ENCODE results near the gene ACTR2.
"Not testable (repeated sequence)": the region's sequence is repeated elsewhere in the genome, so short reads cannot be mapped to it uniquely, and the experiment has no call there.

ACTR2 gene

DNA sequence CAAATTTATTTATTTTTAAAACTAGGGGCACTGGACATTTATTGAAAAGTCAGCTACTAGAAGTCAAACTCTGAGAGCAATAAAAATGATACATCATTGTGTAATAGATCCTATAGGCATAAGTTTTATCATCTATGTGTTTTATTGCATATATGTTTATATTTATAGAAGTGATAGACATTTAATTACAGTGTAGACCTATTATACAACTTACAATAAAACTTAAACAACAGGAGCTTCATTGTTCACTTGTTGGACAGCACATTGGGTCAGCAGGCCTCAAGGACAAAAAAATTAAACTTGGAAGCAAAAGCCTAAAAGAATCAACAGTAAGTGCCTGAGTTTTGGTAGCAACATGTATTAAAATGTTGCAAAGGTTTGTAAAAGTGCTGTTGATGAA lies 15.0 kb upstream of the ACTR2 start:
- in situ Hi-C loops (cut with MboI; ENCODE audit: low sequenced_read_pairs), result no loop called here
- Histone ChIP-seq H3K9me3 (no peaks in the 10 kb centered on the region), H3K4me1 (peaks cover 3% of the 10 kb centered on the region), H3K27me3 (ENCODE audit: low read depth) (no peaks in the 10 kb centered on the region), H3K36me3 (replicated peaks) (no peaks in the 10 kb centered on the region), H3K4me3 (no peak overlapping the region)
- no peak for DNase-seq (ENCODE audit: low spot score in 2 of 2)

DNA sequence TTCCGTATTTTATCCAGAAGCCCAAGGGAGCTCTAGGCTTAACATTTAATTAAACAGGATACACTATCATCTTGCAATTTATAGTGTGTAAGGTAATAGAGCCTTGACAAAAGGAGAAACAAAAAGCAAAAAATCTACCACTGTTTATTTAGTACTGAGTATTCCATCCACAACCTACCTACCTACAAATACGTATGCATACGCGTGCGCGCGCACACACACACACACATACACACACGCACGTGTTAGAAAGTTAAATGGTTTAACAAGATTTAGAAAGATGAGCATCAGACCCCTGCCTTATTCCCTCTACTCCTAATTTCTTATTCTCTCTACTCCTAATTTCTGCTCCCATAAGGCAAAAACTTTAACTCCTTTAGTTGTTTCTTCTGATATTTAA lies 14.6 kb upstream of the ACTR2 start:
- Histone ChIP-seq H3K27me3 (ENCODE audit: low read depth) (no peaks in the 10 kb centered on the region), H3K4me1 (no peaks in the 10 kb centered on the region), H3K36me3 (replicated peaks) (no peaks in the 10 kb centered on the region), H3K4me3 (no peak overlapping the region), H3K9me3 (no peaks in the 10 kb centered on the region)
- DNase-seq (ENCODE audit: low spot score in 2 of 2), result no peak
- in situ Hi-C loops (cut with MboI; ENCODE audit: low sequenced_read_pairs), result no loop called here

DNA sequence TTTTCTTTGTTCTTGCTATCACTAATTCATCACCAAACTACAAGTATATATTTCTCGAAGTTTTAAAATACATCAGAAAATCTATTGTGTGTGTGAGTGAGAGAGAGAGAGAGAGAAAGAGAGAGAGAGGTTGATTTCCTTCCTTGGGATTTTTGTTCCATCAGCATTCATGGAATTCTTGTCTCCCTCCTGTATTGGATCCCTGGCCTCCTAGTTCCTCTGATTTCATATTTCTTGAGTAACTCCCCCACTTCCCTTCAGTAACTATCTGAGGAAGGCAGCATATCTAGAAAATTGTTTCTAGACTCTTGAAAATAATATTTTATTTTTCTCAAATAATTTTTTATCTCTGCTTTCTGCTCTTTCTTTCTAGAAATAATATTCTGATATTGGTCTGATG lies 13.3 kb upstream of the ACTR2 start:
- H3K4me3 ChIP-seq, result no peak overlapping the region
- H3K27me3 ChIP-seq (ENCODE audit: low read depth), result no peaks in the 10 kb centered on the region
- in situ Hi-C loops (cut with MboI; ENCODE audit: low sequenced_read_pairs), result no loop called here
- H3K4me1 ChIP-seq, result no peaks in the 10 kb centered on the region
- no peak for DNase-seq (ENCODE audit: low spot score in 2 of 2)
- H3K9me3 ChIP-seq, result no peaks in the 10 kb centered on the region
- H3K36me3 ChIP-seq (replicated peaks), result no peaks in the 10 kb centered on the region

DNA sequence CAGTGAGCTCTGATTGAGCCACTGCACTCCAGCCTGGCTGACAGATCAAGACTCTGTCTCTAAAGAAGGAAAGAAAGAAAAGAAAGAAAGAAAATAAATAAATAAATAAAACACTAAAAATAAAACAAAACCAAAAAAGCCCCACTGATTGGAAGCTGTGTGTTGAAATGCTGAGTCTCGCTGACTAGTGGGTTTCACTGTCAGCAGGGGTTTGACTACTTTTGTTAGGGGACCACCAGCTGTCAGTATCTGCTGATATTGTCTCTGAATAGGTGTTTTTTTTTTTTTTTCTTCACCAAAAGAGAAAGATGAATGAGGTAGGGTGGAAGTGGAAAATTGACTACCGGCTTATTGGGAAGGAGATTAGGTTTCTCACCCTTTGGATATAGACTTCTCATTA lies 12.8 kb upstream of the ACTR2 start:
- no peak for DNase-seq (ENCODE audit: low spot score in 2 of 2)
- in situ Hi-C loops (cut with MboI; ENCODE audit: low sequenced_read_pairs), result no loop called here
- Histone ChIP-seq H3K27me3 (ENCODE audit: low read depth) (no peaks in the 10 kb centered on the region), H3K36me3 (replicated peaks) (no peaks in the 10 kb centered on the region), H3K4me1 (no peaks in the 10 kb centered on the region), H3K9me3 (no peaks in the 10 kb centered on the region), H3K4me3 (no peak overlapping the region)

DNA sequence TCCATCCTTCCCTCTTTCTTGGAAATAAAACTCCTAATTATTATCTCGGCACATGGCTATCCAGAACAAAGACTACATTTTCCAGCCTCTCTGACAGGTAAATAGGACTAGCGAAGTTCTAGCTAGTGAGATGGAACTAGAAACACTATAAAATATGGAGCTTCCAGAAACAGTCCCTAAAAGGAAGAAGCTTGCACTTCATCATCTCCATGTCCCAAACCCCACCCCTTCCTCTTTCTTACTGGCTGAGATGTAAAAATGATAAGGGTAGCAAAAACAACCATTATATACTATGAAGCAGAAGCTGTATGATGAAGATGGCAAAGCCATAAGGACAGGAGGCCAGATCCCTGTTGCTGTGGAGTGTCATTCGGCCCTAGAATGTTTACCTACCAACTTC lies 11.7 kb upstream of the ACTR2 start:
- no peak for DNase-seq (ENCODE audit: low spot score in 2 of 2)
- in situ Hi-C loops (cut with MboI; ENCODE audit: low sequenced_read_pairs), result no loop called here
- Histone ChIP-seq H3K4me3 (no peak overlapping the region), H3K9me3 (no peaks in the 10 kb centered on the region), H3K36me3 (replicated peaks) (no peaks in the 10 kb centered on the region), H3K4me1 (no peaks in the 10 kb centered on the region), H3K27me3 (ENCODE audit: low read depth) (no peaks in the 10 kb centered on the region)

DNA sequence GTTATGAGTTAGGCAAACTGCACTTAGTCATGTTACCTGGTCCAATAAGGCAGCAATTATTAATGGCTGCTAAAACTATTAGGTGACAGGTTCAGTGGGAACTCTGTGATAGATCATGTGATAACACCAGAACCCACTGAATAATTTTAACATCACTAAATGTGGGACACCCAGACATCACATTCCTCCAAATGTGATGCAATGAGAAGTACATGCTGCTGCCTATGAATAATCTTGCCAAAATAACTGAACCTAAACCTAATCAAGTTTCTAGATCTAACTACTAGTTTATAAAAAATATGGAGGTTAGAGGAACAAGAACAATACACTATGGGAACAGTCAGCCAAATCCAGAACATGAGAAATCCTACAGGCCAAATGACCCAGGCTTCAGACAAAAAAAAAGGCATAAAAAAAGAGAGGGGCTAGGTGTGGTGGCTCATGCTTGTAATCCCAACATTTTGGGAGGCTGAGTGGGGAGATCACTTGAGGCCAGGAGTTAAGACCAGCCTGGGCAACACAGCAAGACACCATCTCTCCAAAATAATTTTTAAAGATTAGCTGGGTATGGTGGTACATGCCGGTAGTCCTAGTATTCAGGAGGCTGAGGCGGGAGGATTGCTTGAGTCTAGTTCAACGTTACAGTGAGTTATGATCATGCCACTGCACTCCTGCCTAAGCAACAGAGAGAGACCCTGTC lies 7.0 kb upstream of the ACTR2 start:
- Histone ChIP-seq H3K4me3 (no peak overlapping the region), H3K27me3 (ENCODE audit: low read depth) (no peaks in the 10 kb centered on the region), H3K4me1 (no peaks in the 10 kb centered on the region), H3K36me3 (replicated peaks) (no peaks in the 10 kb centered on the region), H3K9me3 (no peaks in the 10 kb centered on the region)
- in situ Hi-C loops (cut with MboI; ENCODE audit: low sequenced_read_pairs), result no loop called here
- no peak for DNase-seq (ENCODE audit: low spot score in 2 of 2)

DNA sequence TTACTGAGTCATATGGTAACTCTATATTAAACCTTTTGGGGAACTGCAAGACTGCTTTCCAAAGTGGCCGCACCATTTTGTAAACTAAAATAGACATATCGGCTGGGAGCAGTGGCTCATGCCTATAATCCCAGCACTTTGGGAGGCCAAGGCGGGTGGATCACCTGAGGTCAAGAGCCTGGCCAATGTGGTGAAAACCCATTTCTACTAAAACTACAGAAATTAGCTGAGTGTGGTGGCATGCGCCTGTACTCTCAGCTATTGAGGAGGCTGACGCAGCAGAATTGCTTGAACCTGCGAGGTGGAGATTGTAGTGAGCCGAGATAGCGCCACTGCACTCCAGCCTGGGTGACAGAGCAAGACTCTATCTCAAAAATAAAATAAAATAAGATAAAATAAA lies 6.4 kb upstream of the ACTR2 start:
- DNase-seq (ENCODE audit: low spot score in 2 of 2); H3K9me3 ChIP-seq; H3K4me1 ChIP-seq; H3K27me3 ChIP-seq (ENCODE audit: low read depth); H3K4me3 ChIP-seq; H3K36me3 ChIP-seq (replicated peaks); in situ Hi-C loops (cut with MboI; ENCODE audit: low sequenced_read_pairs): not testable (repeated sequence)

DNA sequence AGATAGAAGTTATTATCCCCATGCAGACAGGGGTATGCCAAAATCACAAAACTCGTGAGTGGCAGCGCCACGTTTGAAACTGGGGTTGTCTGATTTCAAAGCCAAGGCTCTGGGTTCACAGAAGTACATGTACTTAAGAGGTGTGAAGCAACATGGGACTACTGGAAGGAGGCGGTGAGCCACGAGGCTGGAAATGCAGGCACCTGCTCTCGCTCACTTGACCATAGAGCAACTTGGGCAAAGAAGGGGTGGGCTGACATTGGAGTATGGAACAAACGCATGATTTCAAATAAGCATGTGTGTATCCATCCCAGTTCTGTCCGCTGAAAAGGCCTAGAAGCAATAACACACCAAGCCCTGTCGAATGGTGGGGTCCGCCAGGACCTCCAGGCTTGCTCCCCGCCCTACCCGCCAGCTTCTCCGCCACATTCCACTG lies 593 bp upstream of the ACTR2 start:
- H3K4me3 ChIP-seq, result peak overlapping the region; percentile 95
- peak in 1 of 2 experiments; percentile 22 for DNase-seq (ENCODE audit: low spot score in 2 of 2)
- H3K36me3 ChIP-seq (replicated peaks), result 0 out of 2 replicates have a peak, but pooled peaks cover 5% of the 10 kb centered on the region
- peaks cover 15% of the 10 kb centered on the region for H3K4me1 ChIP-seq
- H3K27me3 ChIP-seq (ENCODE audit: low read depth), result no peaks in the 10 kb centered on the region
- in situ Hi-C loops (cut with MboI; ENCODE audit: low sequenced_read_pairs), result no loop called here
- no peaks in the 10 kb centered on the region for H3K9me3 ChIP-seq

DNA sequence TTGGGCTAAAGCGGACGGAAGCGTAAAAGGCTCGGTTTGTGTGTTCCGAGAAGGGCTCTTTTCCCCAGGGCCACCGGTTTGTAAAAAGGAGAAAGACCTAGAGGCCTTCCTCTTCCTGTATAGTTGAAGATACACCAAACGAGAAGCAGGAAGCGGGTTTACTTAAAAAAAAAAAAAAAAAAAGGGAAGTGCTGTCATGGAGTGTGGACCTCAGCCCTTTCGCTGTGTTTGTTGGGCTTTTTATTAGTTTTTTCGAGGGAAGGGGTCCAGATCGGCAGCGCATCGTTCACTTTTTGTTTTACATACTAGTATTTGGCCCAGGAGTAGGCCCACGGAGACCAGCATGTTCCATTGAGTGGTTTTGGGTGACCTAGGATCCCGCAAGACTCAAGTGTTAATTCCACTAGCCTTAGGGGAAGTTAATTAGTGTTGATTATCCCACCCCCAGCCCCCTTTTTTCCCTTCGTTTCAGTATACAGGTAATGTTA lies 676 bp downstream of the ACTR2 start:
- Histone ChIP-seq H3K27me3 (ENCODE audit: low read depth) (no peaks in the 10 kb centered on the region), H3K4me1 (peaks cover 20% of the 10 kb centered on the region), H3K36me3 (replicated peaks) (peaks cover 15% of the 10 kb centered on the region; the same call in 1 of the 2 replicates), H3K9me3 (no peaks in the 10 kb centered on the region), H3K4me3 (peak overlapping the region; percentile 95)
- peak in 1 of 2 experiments; percentile 71 for DNase-seq (ENCODE audit: low spot score in 2 of 2)
- in situ Hi-C loops (cut with MboI; ENCODE audit: low sequenced_read_pairs), result no loop called here

DNA sequence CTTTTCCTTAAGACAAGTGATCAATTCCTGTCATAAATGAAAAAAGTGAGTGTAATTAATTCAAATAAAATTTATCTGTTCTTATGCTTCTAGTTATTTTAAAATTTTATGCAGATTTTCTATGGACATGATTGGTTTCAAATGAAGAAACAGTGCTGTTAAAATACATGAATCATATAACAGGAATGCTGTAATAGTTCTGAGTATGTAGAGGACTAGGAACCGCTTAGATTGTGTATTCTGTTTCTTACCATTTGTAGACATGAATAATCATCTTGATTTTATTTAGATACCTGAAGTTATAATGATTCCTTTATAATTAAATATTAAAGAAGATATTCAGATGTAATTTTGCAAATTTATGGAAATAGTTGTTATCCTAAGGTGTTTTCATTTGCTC lies 3.5 kb downstream of the ACTR2 start:
- H3K4me3 ChIP-seq, result no peak overlapping the region
- in situ Hi-C loops (cut with MboI; ENCODE audit: low sequenced_read_pairs), result no loop called here
- H3K9me3 ChIP-seq, result no peaks in the 10 kb centered on the region
- DNase-seq (ENCODE audit: low spot score in 2 of 2), result no peak
- H3K4me1 ChIP-seq, result peaks cover 18% of the 10 kb centered on the region
- H3K27me3 ChIP-seq (ENCODE audit: low read depth), result no peaks in the 10 kb centered on the region
- H3K36me3 ChIP-seq (replicated peaks), result peaks cover 14% of the 10 kb centered on the region; the same call in 1 of the 2 replicates

DNA sequence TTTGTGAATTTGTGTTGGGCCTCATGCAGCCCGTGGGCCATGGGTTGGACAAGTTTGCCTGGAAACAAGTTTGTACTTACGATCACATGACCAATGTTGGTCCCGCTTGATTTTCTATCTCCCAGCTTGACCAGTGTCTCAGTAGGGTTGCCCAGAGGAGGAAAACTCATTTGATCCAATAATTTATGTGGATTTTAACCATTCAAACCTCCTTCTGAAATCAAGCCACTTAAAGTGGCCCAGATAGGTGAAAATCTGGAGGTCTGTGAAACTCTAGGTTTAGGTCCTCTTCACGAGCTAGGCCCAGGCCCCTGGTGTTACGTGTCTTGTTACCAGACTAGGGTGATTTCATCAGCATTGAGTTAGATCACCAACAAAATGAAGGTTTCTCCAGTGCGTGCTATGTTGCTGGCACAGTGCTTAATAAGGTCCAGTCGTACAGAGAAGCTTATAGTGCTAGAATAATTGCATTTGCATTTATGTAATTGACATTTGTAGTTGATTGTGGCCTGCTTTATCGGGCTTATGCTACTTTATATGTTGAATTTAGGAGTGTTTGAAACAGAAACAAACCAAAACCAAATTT lies 4.4 kb downstream of the ACTR2 start:
- peaks cover 12% of the 10 kb centered on the region for H3K4me1 ChIP-seq
- H3K9me3 ChIP-seq, result no peaks in the 10 kb centered on the region
- in situ Hi-C loops (cut with MboI; ENCODE audit: low sequenced_read_pairs), result no loop called here
- no peak overlapping the region for H3K4me3 ChIP-seq
- H3K36me3 ChIP-seq (replicated peaks), result peaks cover 9% of the 10 kb centered on the region; the same call in 1 of the 2 replicates
- H3K27me3 ChIP-seq (ENCODE audit: low read depth), result no peaks in the 10 kb centered on the region
- DNase-seq (ENCODE audit: low spot score in 2 of 2), result no peak

DNA sequence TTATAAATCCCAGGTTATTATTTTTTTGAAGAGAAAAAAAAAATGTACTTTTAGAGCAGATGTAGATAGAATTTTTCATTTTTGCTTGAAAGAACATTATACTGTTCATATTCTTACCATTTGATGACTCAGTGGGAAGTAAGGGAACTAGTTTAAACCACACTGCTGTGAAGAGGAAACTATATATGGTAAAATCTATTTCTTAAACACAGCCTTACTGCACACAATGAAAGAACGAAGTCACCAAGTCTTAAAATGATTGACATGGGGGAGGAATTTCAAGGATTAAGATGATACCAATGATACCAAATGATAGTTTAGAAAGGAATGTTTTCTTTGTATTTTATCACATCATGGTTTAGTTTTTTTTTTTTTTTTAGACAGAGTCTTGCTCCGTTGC lies 5.0 kb downstream of the ACTR2 start:
- in situ Hi-C loops (cut with MboI; ENCODE audit: low sequenced_read_pairs), result no loop called here
- H3K9me3 ChIP-seq, result no peaks in the 10 kb centered on the region
- H3K4me1 ChIP-seq, result peaks cover 12% of the 10 kb centered on the region
- peaks cover 9% of the 10 kb centered on the region; the same call in 1 of the 2 replicates for H3K36me3 ChIP-seq (replicated peaks)
- no peak for DNase-seq (ENCODE audit: low spot score in 2 of 2)
- H3K4me3 ChIP-seq, result no peak overlapping the region
- no peaks in the 10 kb centered on the region for H3K27me3 ChIP-seq (ENCODE audit: low read depth)

DNA sequence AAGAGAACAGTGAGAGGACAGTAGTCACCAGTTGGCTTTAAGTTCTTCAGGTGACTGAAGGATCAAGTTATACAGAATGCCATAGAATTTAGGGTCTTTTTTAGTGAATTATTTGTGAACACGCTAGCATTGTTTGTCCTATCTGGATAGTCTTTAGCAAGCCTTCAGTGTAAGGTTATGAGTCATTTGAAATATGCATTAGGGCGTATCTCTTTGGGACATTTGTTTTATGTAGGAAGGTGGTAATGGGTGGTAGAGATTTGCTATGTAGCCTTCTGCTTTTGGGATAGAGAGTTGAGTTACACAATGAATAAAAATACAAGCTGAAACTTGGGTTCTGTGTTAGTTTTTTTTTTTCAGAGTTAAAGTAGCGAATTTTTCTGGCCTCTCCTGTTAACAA lies 13.0 kb downstream of the ACTR2 start:
- no peaks in the 10 kb centered on the region for H3K4me1 ChIP-seq
- no peaks in the 10 kb centered on the region for H3K9me3 ChIP-seq
- peaks cover 23% of the 10 kb centered on the region for H3K36me3 ChIP-seq (replicated peaks)
- DNase-seq (ENCODE audit: low spot score in 2 of 2), result no peak
- no peaks in the 10 kb centered on the region for H3K27me3 ChIP-seq (ENCODE audit: low read depth)
- H3K4me3 ChIP-seq, result no peak overlapping the region
- in situ Hi-C loops (cut with MboI; ENCODE audit: low sequenced_read_pairs), result no loop called here

DNA sequence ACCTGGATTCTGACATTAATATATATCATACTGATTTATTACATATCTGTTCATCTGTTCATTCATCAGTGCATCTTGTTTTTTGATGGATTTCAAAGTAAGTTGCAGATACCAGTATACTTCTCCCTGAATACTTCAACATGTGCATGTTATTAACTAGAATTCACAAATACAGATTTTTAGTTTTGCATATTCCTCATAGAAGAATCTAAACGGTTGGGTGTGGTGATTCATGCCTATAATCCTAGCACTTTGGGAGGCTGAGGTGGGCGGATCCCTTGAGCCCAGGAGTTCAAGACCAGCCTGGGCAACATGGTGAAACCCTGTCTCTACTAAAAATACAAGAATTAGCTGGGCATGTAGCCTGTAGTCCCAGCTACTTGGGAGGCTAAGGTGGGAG lies 16.8 kb downstream of the ACTR2 start:
- in situ Hi-C loops (cut with MboI; ENCODE audit: low sequenced_read_pairs); DNase-seq (ENCODE audit: low spot score in 2 of 2); H3K4me3 ChIP-seq; H3K9me3 ChIP-seq; H3K4me1 ChIP-seq; H3K27me3 ChIP-seq (ENCODE audit: low read depth): not testable (repeated sequence)
- peaks cover 35% of the 10 kb centered on the region for H3K36me3 ChIP-seq (replicated peaks)
